ENCODE data around the gene SPRED2. TPM values are rescaled to one million over a fixed set of nuclear protein-coding genes. Genes with fewer than 3 reads are reported as not detected.

The SPRED2 gene
- total RNA-seq, 4 donors from 2014 or later: 15.6 to 63.0 (median 44.8) TPM

- intact Hi-C loops (cut with DNase I; ENCODE audit: low total_unique reads): no loop called here
- DNase-seq: no peak
- Histone ChIP-seq H3K27me3 (no peaks in the 10 kb centered on the region), H3K4me1 (no peaks in the 10 kb centered on the region), H3K4me3 (no peak overlapping the region), H3K9me3 (no peaks in the 10 kb centered on the region), H3K27ac (no peak overlapping the region), H3K36me3 (no peaks in the 10 kb centered on the region)
- TF ChIP-seq, protein P1, sequence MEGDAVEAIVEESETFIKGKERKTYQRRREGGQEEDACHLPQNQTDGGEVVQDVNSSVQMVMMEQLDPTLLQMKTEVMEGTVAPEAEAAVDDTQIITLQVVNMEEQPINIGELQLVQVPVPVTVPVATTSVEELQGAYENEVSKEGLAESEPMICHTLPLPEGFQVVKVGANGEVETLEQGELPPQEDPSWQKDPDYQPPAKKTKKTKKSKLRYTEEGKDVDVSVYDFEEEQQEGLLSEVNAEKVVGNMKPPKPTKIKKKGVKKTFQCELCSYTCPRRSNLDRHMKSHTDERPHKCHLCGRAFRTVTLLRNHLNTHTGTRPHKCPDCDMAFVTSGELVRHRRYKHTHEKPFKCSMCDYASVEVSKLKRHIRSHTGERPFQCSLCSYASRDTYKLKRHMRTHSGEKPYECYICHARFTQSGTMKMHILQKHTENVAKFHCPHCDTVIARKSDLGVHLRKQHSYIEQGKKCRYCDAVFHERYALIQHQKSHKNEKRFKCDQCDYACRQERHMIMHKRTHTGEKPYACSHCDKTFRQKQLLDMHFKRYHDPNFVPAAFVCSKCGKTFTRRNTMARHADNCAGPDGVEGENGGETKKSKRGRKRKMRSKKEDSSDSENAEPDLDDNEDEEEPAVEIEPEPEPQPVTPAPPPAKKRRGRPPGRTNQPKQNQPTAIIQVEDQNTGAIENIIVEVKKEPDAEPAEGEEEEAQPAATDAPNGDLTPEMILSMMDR (IDR thresholded peaks at IDR 0.05): no peak
- TF ChIP-seq POLR2A (IDR thresholded peaks at IDR 0.05): no peak
Measured at GRCh38 chr2:65456886-65457285, 24.5 kb upstream of the SPRED2 start.

DNA sequence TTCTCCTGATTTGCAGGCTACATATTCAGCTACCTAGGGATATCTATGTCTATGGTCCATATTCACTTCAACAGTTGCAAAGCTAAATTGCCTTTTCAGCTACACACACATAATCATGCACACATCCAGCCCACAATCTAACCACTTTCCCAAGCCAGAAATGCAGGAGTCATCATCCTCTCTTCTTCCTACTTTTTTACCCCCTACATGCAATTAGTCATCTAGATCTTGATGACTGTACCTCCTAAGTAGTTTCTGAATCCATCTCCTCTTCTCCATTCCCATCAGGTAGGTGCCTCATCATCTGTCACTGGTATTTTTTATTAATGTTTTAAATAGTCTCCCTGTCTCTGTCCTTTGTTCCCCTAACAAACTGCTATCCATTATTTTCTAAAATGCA is 23.7 kb upstream of the SPRED2 start:
- no peaks in the 10 kb centered on the region for H3K27me3 ChIP-seq
- H3K4me1 ChIP-seq: no peaks in the 10 kb centered on the region

GRCh38 chr2:65453916-65454315 is 21.5 kb upstream of the SPRED2 start:
- H3K9me3 ChIP-seq: no peaks in the 10 kb centered on the region
- no peak overlapping the region for H3K4me3 ChIP-seq
- no peaks in the 10 kb centered on the region for H3K36me3 ChIP-seq
- no peaks in the 10 kb centered on the region for H3K27me3 ChIP-seq
- DNase-seq: no peak
- TF ChIP-seq, protein P1 (IDR thresholded peaks at IDR 0.05): no peak
- TF ChIP-seq POLR2A (IDR thresholded peaks at IDR 0.05): no peak
- H3K4me1 ChIP-seq: no peaks in the 10 kb centered on the region
- H3K27ac ChIP-seq: no peak overlapping the region
- intact Hi-C loops (cut with DNase I; ENCODE audit: low total_unique reads): no loop called here

More for the DNA sequence above, 23.7 kb upstream of the SPRED2 start:
- no peak for DNase-seq
- Histone ChIP-seq H3K9me3 (no peaks in the 10 kb centered on the region), H3K36me3 (no peaks in the 10 kb centered on the region), H3K4me3 (no peak overlapping the region), H3K27ac (no peak overlapping the region)
- no peak for TF ChIP-seq POLR2A (IDR thresholded peaks at IDR 0.05)
- TF ChIP-seq, protein P1 (IDR thresholded peaks at IDR 0.05): no peak
- intact Hi-C loops (cut with DNase I; ENCODE audit: low total_unique reads): no loop called here

- Histone ChIP-seq H3K27me3 (no peaks in the 10 kb centered on the region), H3K4me3 (no peak overlapping the region), H3K4me1 (no peaks in the 10 kb centered on the region), H3K36me3 (no peaks in the 10 kb centered on the region), H3K9me3 (no peaks in the 10 kb centered on the region), H3K27ac (no peak overlapping the region)
- no peak for DNase-seq
- no peak for TF ChIP-seq POLR2A (IDR thresholded peaks at IDR 0.05)
- TF ChIP-seq, protein P1 (IDR thresholded peaks at IDR 0.05): no peak
- intact Hi-C loops (cut with DNase I; ENCODE audit: low total_unique reads): no loop called here
Measured at GRCh38 chr2:65452150-65452895, 19.9 kb upstream of the SPRED2 start.

- H3K4me1 ChIP-seq: no peaks in the 10 kb centered on the region
- no peaks in the 10 kb centered on the region for H3K36me3 ChIP-seq
- no peak for DNase-seq
- no peak overlapping the region for H3K4me3 ChIP-seq
- no peaks in the 10 kb centered on the region for H3K27me3 ChIP-seq
- TF ChIP-seq, protein P1 (IDR thresholded peaks at IDR 0.05): no peak
- TF ChIP-seq POLR2A (IDR thresholded peaks at IDR 0.05): no peak
- H3K27ac ChIP-seq: no peak overlapping the region
- H3K9me3 ChIP-seq: no peaks in the 10 kb centered on the region
- intact Hi-C loops (cut with DNase I; ENCODE audit: low total_unique reads): no loop called here
Measured at GRCh38 chr2:65450810-65451209, 18.4 kb upstream of the SPRED2 start.

All from uterus (tissue), 4 donors.